Ishikawa (cell line): ENCODE results near the gene CPXM1.

ENCODE experiments used
- EP300 ChIP-seq: IDR thresholded peaks from 2 replicates; pipeline ENCODE4 v1.6.1; 2012; ENCODE audit warnings: borderline replicate concordance
- REST ChIP-seq: IDR thresholded peaks from 2 replicates; pipeline ENCODE4 v1.6.1; 2012; ENCODE audit warnings: low read depth, mild to moderate bottlenecking

DNA sequence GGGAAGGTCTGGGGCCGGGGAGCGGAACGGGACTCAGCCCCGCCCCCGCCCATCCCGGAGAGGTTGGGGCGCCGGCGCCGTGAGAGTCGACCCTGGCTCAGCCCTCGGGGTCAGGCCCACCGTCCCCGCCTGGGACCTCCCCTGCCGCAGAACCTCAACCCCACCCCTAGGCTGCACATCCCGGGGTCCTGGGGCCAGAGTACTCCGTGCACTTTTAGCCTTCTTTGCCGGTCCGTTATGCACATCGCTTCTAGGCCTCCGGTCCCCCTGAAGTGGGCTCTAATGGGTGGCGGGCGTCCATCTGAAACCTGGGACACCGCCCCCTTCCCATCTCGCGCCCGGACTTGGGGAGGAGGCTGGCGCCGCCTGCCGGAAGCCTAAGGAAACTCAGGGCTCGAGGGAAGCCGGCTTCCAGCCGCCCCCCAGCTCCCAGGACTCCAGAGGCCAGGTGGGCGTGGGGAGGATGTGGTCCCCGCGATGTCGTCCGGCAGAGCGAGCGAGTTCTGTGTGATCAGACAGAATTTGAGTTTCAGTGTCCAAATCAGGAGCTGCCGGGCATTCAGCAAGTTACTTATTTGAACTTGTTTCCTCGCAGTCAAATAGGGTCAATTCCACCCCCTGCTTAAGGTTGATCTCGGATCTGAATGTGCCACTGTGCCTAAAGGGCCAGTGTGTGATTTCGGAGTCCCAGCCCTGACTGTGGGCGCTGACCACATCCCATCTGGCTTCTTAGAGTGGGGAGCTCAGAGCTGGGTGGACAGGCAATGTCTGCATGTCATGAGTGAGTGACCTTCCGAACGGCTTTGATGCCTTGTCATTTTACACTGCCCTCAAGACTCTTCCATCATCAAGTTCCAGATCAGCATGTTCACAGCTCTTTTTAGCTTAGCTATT is 47.6 kb downstream of the CPXM1 start:
- TF ChIP-seq REST (no peak), EP300 (no peak)
